Stimulated activated CD8-positive, alpha-beta memory T cell treated with anti-CD3 and anti-CD28 coated beads, Interleukin-7, amount 100 ng/mL, for 48 hours (primary cell): ENCODE results near the gene NEURL1B.

Experiments used
- DNase-seq, 2 donors: peaks; one replicate each; pipeline ENCODE4 v3.0.0-alpha.2; 2020; ENCODE audit warnings: low read depth in 1 of 2; ENCODE audit errors: extremely low read depth in 1 of 2

NEURL1B gene

DNA sequence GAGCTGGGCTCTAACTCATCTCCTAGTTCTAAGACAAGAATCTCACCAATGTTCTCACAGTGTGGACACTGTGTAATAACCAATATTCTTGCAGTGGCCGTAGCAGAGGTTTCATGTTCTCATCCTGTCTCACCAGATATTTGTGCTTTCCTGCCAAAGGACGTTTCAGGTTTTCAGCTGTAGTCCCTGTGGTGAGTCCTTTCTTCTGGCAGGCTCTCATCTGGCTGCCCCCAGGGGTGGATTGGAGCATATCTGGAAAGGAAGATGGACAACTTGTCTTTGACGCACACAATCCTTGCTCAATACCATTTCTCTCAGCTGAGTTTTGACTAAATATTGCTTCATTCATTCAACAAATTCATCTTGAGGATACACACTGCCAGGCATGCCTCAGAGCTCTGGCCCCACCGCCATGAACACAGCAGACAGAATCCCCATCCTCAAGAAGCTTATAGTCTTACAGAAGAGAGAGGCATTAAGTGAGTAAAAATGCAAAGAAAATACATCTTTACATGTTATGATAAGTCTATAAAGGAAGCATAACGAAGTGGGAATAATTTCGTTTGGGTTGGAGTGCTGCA, 33.8 kb upstream of the NEURL1B start:
- no peak for DNase-seq

DNA sequence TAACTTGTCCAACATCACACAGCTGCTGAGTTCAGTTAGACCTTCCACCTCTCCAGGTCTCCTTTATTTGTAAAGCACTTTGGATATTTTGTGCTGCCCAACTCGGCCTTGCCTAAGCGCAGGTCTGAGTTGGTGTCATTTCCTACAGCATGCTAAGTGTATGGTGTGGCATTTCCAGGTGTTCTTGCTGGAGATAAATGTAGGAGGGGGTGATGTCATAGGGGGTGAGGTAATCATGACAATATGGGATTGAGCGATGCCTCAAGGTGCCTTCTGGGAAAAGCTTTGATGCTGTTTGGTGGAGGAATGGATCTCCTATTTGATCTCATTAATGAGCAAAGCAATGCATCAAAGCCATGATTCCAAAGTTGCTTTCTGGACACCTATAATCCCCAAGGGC, 32.3 kb upstream of the NEURL1B start:
- no peak for DNase-seq

DNA sequence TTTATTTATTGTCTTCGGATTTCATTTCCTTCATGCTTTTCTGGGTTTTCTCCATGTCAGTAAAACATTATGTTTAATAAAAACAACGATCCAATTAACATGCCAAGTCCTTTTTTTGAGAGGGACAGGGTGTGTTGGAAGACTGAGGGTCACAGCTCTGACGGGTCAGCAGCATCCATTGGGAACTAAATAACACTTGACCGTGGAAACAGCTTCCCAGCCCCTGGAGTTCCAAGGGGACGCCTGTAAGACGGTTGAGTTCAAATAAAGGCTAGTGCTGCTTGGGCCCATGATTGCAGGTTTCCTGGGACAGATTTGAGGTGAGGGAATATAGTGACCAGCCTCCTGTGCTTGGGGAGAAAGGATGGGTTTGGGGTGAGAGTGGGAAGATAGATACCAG, 30.4 kb upstream of the NEURL1B start:
- DNase-seq: no peak

DNA sequence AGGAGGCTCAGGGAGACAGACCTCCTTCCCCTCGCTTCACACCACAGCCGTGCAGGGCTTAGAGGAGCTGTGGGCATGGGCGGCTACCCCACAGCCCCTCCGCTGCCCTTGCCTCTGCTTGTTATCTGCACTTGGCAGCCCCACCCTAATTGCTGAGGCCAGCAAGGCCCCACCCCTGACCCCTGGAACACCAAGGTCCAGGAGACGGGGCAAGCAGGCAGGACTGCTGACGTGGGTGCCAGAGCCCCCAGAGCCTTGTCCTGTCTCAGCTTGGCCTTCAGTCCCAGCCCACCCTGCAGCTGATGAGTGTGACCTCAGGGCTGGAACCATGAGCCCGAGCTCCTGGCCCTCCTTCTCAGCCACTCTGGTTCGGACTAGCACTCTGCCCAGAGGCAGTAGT, 29.1 kb upstream of the NEURL1B start:
- no peak for DNase-seq

DNA sequence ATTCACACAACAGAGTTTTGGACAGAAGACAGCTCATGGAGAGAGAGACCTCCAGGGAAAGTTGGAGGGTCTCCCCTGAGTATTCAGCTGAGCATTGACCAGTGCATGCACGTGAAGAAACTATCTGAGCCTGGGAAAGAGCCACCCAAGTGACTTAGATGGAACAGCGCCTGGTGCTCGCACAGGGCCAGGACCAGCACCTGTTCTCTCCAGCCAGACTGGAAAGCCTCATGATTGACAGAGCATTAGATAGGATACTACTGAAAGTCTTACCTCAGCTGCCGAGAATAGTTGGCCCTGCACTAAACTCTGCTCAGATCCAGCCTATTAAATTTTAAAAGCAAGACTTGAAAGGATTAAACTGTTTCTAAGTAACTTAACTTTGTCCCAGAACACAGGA, 28.3 kb upstream of the NEURL1B start:
- DNase-seq: no peak

DNA sequence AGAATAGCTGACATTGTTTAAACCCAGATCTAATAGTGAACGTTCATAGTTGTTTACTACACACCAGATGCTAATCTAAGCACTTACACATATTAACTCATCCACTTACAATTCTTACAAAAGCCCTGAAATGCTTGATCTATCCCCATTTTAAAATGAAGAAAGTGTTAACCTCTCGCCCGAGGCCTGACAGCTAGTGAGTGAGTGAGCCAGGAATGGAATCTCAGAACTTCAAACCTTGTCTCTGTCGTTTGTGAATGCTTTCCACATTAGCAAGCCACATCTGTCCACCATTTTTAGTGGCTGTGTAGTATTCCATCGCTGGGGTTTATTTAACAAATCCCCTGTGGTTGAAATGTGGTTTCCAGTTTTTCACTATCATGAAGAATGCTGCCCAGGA, 24.9 kb upstream of the NEURL1B start:
- DNase-seq: no peak

DNA sequence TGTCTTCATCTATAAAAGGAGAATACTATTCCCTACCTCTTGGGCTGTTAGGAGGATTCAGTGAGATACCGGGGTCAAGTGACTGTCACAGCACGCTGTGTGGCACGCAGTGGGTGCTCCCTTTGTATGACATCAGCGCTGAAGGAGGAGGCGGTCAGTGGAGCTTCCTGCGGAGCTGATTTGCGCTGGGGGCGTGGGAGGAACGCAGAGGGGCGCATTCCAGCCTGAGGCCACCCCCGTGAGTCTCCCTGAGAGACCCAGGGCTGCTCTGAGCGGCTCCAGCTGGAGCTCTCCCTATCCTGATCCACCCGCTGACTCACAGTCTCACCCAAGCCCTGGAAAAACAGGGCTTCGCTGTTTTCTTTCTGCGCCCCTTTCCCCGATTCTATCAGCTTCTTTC, 24.3 kb upstream of the NEURL1B start:
- DNase-seq: no peak

DNA sequence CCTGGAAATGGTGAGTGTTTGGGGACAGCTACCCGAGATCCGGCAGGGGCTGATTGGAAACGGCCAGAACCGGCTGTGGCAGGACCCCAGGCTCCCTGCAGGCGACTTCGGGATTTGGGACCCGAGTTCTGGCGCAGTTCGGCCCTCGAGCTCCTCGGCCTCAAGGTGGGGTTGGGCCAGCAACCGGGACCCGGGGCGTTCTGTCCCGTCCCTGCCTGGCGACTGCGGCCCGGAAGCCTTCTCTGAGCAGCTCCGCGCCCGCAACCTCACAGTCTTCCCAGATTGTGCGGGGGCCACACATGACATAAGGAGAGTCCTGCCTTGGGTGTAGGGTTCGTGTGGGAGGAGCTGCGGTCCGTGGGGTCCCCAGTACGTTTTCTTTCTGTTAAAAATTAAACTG, 23.2 kb upstream of the NEURL1B start:
- no peak for DNase-seq

DNA sequence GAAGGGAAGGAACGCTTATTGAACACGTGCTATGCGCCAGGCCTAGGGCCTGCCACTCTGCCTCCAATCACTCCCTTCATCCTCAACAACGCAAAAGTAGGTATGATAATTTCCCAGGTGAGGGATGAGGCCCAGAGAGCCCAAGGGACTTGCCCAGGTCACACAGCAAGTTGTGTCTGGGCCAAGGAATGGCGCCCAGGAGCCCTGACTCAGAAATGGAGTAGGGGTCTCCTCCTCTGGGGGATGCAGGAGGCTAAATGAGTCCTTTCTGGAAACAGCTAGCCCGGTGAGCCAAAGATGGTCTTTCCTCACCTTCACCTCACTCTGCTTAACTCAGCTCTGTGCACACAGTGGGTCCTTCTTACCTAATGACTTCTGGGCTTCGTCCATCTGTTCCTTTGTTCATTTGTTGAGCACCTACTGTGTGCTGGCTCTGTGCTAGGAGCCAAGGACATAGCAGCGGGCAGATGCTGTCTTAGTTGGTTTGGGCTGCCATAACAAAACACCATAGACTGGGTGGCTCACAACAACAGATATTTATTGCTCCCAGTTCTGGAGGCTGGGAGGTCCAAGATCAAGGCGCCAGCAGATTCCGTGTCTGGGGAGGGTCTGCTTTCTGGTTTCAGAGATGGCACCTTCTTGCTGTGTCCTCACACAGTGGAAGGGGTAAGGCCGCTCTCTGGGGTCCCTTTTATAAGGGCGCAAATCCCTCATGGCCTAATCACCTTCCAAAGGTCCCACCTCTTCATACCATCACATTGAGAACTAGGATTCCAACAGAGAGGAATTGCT, 22.3 kb upstream of the NEURL1B start:
- no peak for DNase-seq

DNA sequence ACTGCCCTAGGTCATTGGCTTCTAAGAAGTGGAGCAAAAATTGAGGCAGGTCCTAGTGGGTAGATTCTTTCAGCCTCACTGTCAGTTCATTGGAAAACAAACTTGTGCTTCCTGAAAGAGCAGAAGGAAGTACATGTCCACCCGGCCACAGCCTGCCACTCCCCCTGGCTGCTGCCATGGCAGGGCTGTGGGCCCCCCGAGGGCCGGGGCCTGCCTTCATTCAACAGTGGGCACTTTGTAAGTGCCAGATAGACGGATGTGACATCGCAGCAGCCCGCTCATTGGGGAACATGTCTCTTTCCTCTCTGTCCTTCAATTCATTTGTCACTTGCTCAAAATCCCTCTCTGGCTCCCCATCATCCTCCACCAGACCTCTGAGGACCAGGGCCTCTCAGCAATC, 20.6 kb upstream of the NEURL1B start:
- DNase-seq: no peak

DNA sequence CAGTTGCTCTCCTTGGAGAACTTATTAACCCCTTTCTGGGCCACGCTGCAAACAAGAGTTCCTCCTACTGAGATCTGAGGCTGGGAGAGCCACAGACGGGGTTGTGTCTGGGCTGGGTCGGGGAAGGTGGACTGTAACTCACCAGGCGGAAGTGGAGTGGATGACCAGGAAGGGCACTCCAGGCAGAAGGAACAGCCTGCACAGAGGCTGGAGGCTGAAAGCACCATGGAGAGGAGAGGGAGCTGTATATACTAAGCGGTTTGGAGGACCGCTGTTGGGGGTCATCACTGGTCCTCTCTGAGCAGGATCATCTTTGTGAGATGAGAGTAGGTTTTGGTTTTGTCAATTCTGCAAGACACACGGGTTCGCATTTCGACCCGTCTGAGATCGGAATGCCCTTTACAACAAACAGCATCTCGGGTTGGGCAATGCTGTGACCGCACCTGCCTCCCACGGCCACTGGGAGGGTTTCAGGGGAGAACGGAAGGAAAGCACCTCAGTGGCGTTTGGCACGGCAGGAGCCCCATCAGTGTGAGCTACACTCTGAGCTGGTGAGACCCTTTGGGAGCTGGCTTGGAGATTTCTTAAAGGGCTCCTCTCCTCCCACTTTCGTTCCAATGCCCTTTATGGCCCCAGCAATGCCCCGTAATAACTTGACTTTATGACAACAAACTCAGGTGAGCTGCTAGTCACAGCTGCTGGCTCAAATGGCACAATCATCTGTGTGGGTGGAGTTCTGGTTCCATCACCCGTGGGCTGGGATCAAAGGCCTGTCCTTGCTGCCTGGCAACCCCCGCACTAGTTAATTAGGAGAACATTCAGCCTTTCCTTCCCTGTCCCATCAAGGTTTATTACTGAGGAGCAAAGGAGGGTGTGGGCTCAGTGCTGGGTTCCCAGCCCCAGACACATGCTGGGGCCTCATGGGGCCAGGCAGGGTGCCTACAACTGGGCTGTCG, 18.7 kb upstream of the NEURL1B start:
- DNase-seq: no peak

DNA sequence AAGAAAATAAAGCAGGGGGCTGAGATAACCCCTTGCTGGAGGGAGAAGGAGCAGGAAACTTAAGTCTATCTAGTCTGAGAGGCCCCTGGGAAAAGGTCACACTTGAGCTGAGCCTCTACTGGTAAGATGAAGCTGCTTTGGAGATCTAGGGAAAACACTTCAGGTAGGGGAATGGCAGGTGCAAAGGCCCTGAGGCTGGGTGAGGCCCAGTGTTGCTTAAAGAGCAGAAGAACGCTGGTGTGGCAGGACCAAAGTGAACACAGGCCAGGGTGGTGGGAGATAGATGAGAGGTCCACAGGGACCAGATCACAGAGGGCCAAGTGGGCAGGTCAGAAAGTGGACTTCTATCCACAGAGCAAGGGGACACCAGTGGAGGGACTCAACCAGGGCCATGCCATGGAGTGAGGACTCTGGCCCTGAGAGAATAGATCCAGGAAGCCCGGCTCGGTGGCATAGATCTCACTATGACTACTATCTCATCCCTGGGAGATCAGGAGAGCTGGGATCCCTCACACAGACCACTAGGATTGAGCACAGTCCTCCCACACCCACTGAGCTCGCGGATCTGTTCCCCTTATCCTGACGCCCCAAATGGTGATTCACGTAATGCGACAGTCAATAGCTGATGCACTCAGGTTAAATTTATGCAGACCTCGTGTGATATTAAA, 17.6 kb upstream of the NEURL1B start:
- DNase-seq: no peak

DNA sequence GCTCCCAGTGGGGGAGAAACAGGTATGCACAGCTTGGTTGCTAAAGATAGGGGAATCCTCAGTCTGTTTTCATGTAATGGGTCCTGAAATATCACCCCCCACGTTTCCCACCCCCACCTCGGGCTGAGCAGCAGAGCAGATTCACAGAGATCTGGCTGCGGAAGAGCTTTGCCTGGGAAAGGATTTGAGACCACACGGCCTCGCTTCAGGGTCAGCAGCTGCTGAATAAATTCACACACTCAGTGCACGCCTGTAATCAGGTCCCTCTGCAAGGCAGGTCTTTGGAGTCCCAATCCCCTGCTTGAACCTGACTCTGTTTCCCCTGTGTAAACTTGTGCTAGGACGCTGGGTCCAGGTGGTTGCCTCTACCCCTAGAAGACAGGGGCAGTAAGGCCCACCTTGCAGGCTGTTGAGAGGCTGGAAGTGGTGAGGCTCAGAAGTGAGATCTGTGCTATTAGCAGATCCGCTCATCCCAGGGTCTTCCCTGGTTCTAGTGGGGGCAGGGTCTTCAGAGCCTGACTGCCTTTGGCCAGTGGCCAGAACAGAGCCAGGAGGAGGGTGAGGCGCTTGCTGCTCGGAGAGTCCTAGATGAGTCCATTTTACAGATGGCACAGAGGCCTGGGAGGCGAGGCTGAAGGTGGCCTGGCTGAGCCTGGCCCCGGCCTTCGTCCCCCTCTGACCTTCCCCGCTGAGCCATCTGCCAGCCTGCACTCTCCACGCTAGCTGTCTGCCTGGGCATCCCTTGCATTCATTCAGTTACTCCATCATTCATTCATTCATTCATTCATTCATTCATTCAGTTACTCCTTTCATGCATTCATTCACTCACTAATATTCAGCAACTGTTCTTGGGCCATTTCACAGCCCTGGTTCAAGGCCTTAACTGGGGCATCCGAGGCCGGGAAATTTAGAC, 16.7 kb upstream of the NEURL1B start:
- no peak for DNase-seq

DNA sequence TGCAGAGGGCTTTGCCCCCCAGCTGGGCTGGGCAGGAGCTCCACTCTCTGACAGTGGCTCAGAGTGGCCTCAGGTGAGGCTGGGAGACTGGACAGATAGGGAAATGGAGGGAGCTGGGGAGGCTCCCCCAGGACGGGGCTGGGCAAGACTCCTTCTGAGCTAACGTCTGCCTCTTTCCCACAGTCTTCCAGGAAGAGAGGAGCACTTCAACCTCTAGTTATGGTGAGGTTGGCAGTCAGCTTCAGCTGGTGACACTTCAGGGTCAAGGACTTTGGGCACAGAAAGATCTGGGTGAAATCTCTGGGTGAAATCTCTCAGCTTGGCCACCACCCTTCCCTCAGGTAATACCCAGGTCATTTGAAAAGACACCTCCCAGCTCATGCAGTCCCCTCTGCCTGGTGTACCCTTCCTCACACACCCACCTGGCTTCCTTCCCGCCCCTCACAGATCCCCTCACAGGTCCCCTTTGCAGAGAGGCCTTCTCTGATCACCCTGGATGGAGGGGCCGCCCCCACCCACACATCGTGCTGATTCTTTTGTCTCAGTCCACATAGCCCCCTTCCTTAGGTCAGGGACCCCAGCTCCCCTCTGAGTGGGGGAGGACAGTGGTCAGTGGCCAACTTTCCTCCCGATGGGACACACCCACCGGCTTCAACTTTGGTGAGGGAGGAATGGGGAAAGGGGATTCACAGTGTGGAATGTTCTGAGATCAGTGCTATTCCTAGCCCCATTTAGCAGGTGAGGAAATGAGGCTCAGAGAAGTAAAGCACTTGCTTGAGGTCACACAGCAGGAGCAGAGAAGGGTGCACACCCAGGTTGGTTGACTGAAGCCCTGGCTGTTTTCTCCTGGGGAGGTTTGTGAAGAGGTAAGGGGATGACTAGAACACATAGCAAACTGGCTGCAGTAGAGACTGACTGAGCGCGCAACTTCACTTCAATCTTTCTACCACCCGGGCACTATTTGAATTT, 15.8 kb upstream of the NEURL1B start:
- DNase-seq: no peak

DNA sequence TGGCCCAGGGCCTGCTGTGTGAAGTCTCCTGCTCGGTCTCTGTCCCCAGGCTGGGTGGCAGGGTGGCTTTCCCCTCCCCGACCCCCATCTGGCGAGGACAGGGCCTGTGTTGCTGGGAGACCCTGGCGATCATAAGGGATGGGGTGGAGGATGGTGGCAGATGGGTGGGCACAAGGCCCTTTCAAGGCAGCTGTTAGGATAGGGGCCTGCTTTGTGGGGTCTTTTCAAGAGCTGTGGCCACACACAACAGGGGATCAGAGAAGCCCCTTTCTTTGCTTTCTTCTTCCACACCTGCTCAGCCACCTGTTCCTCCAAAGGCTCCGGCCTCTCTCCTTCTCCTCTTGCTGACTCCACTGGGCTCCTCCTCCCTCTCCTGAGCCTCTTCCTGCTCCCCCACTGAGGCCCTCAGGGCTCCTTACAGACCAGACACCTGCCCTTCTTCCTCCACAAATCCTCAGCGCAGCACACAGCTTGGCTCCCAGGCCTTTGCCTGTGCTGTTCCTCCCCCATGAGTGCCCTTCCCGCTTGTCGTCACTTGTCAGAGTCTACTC, 15.0 kb upstream of the NEURL1B start:
- DNase-seq: no peak

DNA sequence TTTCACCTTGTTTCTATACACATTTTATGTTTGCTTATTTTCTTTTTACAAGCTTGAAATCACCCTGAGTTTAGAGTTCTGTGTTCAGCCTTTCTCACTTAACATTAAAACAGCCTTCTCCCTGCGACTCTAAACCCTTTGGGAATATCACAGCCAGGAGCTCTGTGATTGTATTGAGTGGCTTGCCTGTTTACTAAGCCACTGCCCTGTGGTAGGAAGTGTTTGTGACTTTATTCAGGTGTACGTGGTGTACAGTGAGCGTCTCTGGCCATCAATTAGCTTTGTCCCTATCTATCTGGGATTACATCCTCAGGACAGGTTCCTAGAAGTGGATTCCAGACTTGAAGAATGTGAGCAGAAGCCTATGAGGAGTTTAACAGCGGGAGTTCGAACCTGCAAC, 11.0 kb upstream of the NEURL1B start:
- no peak for DNase-seq

DNA sequence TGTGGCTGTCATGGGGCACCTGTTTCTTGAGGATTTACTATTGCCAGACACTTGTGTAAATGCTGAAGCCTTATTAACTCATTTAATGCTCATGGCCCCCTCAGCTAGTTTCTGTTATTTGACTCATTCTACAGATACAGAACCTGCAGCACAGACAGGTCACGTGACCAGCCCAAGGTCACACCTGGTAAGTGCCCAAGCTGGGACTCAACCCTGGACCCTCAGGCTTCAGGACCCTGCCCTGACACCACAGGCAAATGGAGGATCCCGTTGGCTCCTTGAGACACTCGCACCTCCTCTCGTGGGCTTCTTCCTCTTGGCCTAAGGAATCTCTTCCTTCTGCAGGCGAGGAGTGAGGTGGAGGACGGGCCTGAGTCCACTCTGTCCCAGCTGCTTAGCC, 10.6 kb upstream of the NEURL1B start:
- no peak for DNase-seq

DNA sequence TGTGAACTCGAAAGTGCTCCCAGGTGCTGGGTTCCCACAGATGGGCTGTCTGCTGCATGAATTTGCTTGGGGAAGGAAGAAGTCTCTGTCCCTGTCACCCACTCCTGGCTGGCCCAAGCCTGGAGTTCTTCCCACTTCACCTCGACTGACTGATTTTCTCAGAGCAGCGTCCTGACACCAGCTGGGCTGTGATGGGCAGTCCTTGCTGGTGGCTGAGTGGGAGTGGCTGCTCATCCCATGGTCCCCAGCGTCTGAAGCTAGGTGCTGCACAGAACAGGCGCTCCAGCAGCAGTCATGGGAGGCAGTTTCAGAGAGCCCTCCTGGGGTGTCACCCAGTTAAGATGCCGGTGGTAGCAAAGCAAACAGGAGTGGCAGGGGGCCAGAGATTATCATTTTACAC, 10.1 kb upstream of the NEURL1B start:
- no peak for DNase-seq
